WI38 (cell line): ENCODE measurements around the gene ELMOD3.
"Not testable (repeated sequence)": the region's sequence is repeated elsewhere in the genome, so short reads cannot be mapped to it uniquely, and the experiment has no call there.

Source experiments
- H3K4me3 ChIP-seq: 2 replicates; pipeline ENCODE4 v1.5.1; 2011; ENCODE audit warnings: low read depth, mild to moderate bottlenecking, control low read depth, low read length
- CTCF ChIP-seq: IDR thresholded peaks from 2 replicates; pipeline ENCODE4 v1.5.1; 2012; ENCODE audit warnings: low read depth, mild to moderate bottlenecking, control low read depth, low read length

Gene ELMOD3

GRCh38 chr2:85334928-85335327 lies 19.6 kb upstream of the ELMOD3 start:
- H3K4me3 ChIP-seq, result no peak overlapping the region
- TF ChIP-seq CTCF, result no peak

- H3K4me3 ChIP-seq, result no peak overlapping the region
- no peak for TF ChIP-seq CTCF
Observed at GRCh38 chr2:85340034-85340892, 14.3 kb upstream of the ELMOD3 start.

- no peak overlapping the region for H3K4me3 ChIP-seq
- no peak for TF ChIP-seq CTCF
Observed at GRCh38 chr2:85341269-85342029, 13.1 kb upstream of the ELMOD3 start.

GRCh38 chr2:85342156-85342555 lies 12.4 kb upstream of the ELMOD3 start:
- no peak for TF ChIP-seq CTCF
- no peak overlapping the region for H3K4me3 ChIP-seq

- not testable (repeated sequence) for H3K4me3 ChIP-seq
Observed at GRCh38 chr2:85343207-85343895, 11.2 kb upstream of the ELMOD3 start.

- no peak for TF ChIP-seq CTCF
- no peak overlapping the region for H3K4me3 ChIP-seq
Observed at GRCh38 chr2:85344356-85344954, 10.1 kb upstream of the ELMOD3 start.

GRCh38 chr2:85347599-85347998 lies 7.0 kb upstream of the ELMOD3 start:
- no peak for TF ChIP-seq CTCF
- no peak overlapping the region for H3K4me3 ChIP-seq
